Adrenal gland (tissue), 5 donors: ENCODE data around the gene CACNA1B.

Experiments
- CTCF ChIP-seq, 6 experiments: fragments of 450-650 bp in 4 of 6; fragments of 200-600 bp in 2 of 6; sonication (generic) in 1 of 6; IDR thresholded peaks; 1 replicate in 5 of 6; 2 replicates in 1 of 6; pipeline versions ENCODE4 v1.5.1 to v1.8.0; 2016 to 2021; ENCODE audit warnings: antibody characterized with exemption in 6 of 6, mild to moderate bottlenecking in 2 of 6, moderate library complexity in 1 of 6
- POLR2A ChIP-seq, 2 donors: fragments of 450-650 bp; IDR thresholded peaks; one replicate each; pipeline ENCODE4 v1.6.1; 2017; ENCODE audit warnings: antibody characterized with exemption in 2 of 2, mild to moderate bottlenecking in 2 of 2, moderate library complexity in 1 of 2
- donor health status: DM: no; HTN: no; CAD: no.

GRCh38 chr9:137872296-137872695 lies 5.3 kb upstream of the CACNA1B start:
- TF ChIP-seq CTCF (IDR thresholded peaks at IDR 0.05), result no peak
- no peak for TF ChIP-seq POLR2A (IDR thresholded peaks at IDR 0.05)
